Mesothelial cell of epicardium (in vitro differentiated cells): ENCODE data around the gene SACM1L. TPM values are rescaled to one million over a fixed set of nuclear protein-coding genes. Genes with fewer than 3 reads are reported as not detected.
A peak's percentile ranks its signal among the peaks of the same experiment; 100 is the strongest.

Experiments
- DNase-seq, 2 experiments: peaks; one replicate each; pipeline ENCODE4 v3.0.0; 2021; ENCODE audit warnings: low spot score in 2 of 2; ENCODE audit not compliant: unreplicated experiment in 2 of 2
- H3K27ac Mint-ChIP-seq: 2 replicates; pipeline ENCODE4 v1.8.0; 2021; ENCODE audit warnings: mixed read lengths
- H3K27me3 Mint-ChIP-seq: 2 replicates; pipeline ENCODE4 v1.8.0; 2021; ENCODE audit warnings: low read depth, mixed read lengths
- H3K36me3 Mint-ChIP-seq: 2 replicates; pipeline ENCODE4 v1.8.0; 2021; ENCODE audit warnings: mixed read lengths
- H3K4me1 Mint-ChIP-seq: 2 replicates; pipeline ENCODE4 v1.8.0; 2021; ENCODE audit warnings: mixed read lengths
- H3K4me3 Mint-ChIP-seq: 2 replicates; pipeline ENCODE4 v1.8.0; 2021; ENCODE audit warnings: mild to moderate bottlenecking, moderate library complexity, mixed read lengths
- H3K9me3 Mint-ChIP-seq: 2 replicates; pipeline ENCODE4 v1.8.0; 2021; ENCODE audit warnings: mixed read lengths
- CTCF ChIP-seq: fragments of 200-600 bp; sonication (generic); IDR thresholded peaks from one replicate; pipeline ENCODE4 v1.5.0; 2021; ENCODE audit warnings: antibody characterized with exemption; ENCODE audit not compliant: unreplicated experiment
- total RNA-seq: library from RNA; stranded (reverse); gene quantifications from 3 replicates; pipeline ENCODE4 v1.2.1, GENCODE V29; 2021

SACM1L gene
- total RNA-seq, 1 donor from 2014 or later: 51.8 TPM

GRCh38 chr3:45677841-45678240, 11.4 kb upstream of the SACM1L start:
- peaks cover 15% of the 10 kb centered on the region for H3K4me1 Mint-ChIP-seq
- H3K27ac Mint-ChIP-seq: peak overlapping the region; percentile 0
- TF ChIP-seq CTCF: no peak
- no peaks in the 10 kb centered on the region for H3K27me3 Mint-ChIP-seq
- DNase-seq: no peak
- H3K4me3 Mint-ChIP-seq: no peak overlapping the region
- peaks cover 20% of the 10 kb centered on the region for H3K36me3 Mint-ChIP-seq
- H3K9me3 Mint-ChIP-seq: peaks cover 1% of the 10 kb centered on the region

DNA sequence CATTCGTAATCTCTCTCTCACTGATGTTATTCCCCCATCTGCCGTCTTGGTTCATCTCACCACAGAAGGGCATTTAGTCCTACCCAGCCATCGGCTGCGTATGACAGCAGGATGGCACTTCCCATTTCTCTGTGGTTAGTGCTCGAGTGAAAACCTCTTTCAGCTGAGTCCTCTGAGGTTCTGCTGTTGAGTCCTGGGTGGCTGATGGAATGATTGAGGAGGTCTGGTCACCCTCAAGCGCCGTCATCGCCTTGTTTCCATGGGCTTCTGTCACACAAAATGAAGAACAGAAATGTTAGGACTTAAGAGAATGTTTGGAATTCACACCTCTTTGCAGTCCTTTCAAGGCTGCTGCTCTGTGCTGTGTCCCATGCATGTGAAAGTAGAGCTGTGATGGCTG, 9.4 kb upstream of the SACM1L start:
- Mint-ChIP-seq H3K27ac (no peak overlapping the region), H3K36me3 (peaks cover 6% of the 10 kb centered on the region), H3K27me3 (peaks cover 3% of the 10 kb centered on the region), H3K4me3 (no peak overlapping the region), H3K9me3 (peaks cover 4% of the 10 kb centered on the region), H3K4me1 (peaks cover 21% of the 10 kb centered on the region)
- no peak for DNase-seq
- TF ChIP-seq CTCF: no peak

DNA sequence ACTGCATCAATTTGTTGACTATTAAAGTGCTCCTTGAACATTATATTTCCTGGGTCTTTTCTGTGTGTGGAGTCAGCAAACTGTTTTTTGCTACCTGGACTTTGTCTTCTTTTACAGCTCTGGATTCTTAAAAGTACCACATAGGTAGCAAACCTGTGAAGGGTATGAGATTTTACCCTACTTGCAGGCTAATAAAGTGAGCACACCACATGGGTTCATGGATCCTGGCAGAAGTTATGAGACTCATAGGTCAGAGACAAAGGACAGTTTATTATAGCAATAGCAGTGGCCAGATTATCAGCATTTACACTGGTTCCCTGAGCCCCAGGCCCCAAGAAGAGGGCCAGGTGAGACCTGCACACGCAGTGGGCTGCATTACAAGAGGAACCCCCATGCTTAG, 8.0 kb upstream of the SACM1L start:
- Mint-ChIP-seq H3K4me3 (no peak overlapping the region), H3K9me3 (peaks cover 4% of the 10 kb centered on the region), H3K4me1 (peaks cover 26% of the 10 kb centered on the region), H3K27ac (no peak overlapping the region), H3K27me3 (peaks cover 4% of the 10 kb centered on the region), H3K36me3 (peaks cover 6% of the 10 kb centered on the region)
- no peak for TF ChIP-seq CTCF
- DNase-seq: no peak

GRCh38 chr3:45681846-45682245, 7.3 kb upstream of the SACM1L start:
- peaks cover 4% of the 10 kb centered on the region for H3K27me3 Mint-ChIP-seq
- H3K9me3 Mint-ChIP-seq: peaks cover 4% of the 10 kb centered on the region
- H3K4me3 Mint-ChIP-seq: no peak overlapping the region
- H3K27ac Mint-ChIP-seq: no peak overlapping the region
- DNase-seq: no peak
- no peak for TF ChIP-seq CTCF
- peaks cover 21% of the 10 kb centered on the region for H3K4me1 Mint-ChIP-seq
- H3K36me3 Mint-ChIP-seq: peaks cover 6% of the 10 kb centered on the region

GRCh38 chr3:45682311-45682710, 6.9 kb upstream of the SACM1L start:
- DNase-seq: no peak
- Mint-ChIP-seq H3K27ac (no peak overlapping the region), H3K4me3 (no peak overlapping the region), H3K27me3 (peaks cover 4% of the 10 kb centered on the region), H3K36me3 (peaks cover 6% of the 10 kb centered on the region), H3K9me3 (peaks cover 4% of the 10 kb centered on the region), H3K4me1 (peaks cover 16% of the 10 kb centered on the region)
- no peak for TF ChIP-seq CTCF

GRCh38 chr3:45682786-45683185, 6.4 kb upstream of the SACM1L start:
- Mint-ChIP-seq H3K4me3 (no peak overlapping the region), H3K36me3 (peaks cover 6% of the 10 kb centered on the region), H3K27me3 (peaks cover 4% of the 10 kb centered on the region), H3K27ac (no peak overlapping the region), H3K9me3 (peaks cover 4% of the 10 kb centered on the region), H3K4me1 (peaks cover 11% of the 10 kb centered on the region)
- DNase-seq: no peak
- TF ChIP-seq CTCF: no peak
